ENCODE data around the gene ZIC4. TPM values are rescaled to one million over a fixed set of nuclear protein-coding genes. Genes with fewer than 3 reads are reported as not detected.

Gene ZIC4
- total RNA-seq, 4 donors from 2014 or later: 0.19 to 0.47 (median 0.39) TPM; not detected in 1

- in situ Hi-C loops (cut with MboI; ENCODE audit: low sequenced_read_pairs in 4 of 4) (loop anchor here in 2 of 4 donors (25.0 kb wide), 1 partner anchor 227 kb away; no protein-coding TSS in a partner anchor), intact Hi-C loops (cut with DNase I; ENCODE audit: low total_unique reads) (loop anchor here (10.0 kb wide), 1 partner anchor 689 kb away; no protein-coding TSS in a partner anchor)
- Histone ChIP-seq H3K27me3 (peaks cover 19 to 36% (median 34%) of the 10 kb centered on the region in 3 donors), H3K27ac (no peak overlapping the region), H3K36me3 (no peaks in the 10 kb centered on the region), H3K9me3 (no peaks in the 10 kb centered on the region), H3K4me3 (no peak overlapping the region), H3K4me1 (no peaks in the 10 kb centered on the region)
- DNase-seq: no peak
- TF ChIP-seq POLR2A (IDR thresholded peaks at IDR 0.05): no peak
- peak in 1 of 5 experiments; percentile 6 for TF ChIP-seq CTCF (IDR thresholded peaks at IDR 0.05 in 4 of 5, conservative IDR thresholded peaks at IDR 0.05 in 1 of 5)
- no peak for ATAC-seq
Observed at GRCh38 chr3:147385059-147386012, 21.0 kb downstream of the ZIC4 start.

- DNase-seq: no peak
Observed at GRCh38 chr3:147384210-147385058, 21.9 kb downstream of the ZIC4 start.

GRCh38 chr3:147383617-147384016 lies 22.7 kb downstream of the ZIC4 start:
- H3K4me1 ChIP-seq: no peaks in the 10 kb centered on the region
- in situ Hi-C loops (cut with MboI; ENCODE audit: low sequenced_read_pairs in 4 of 4): loop anchor here in 2 of 4 donors (25.0 kb wide), 1 partner anchor 229 kb away; no protein-coding TSS in a partner anchor
- intact Hi-C loops (cut with DNase I; ENCODE audit: low total_unique reads): loop anchor here (10.0 kb wide), 1 partner anchor 691 kb away; no protein-coding TSS in a partner anchor
- H3K9me3 ChIP-seq: no peaks in the 10 kb centered on the region
- H3K4me3 ChIP-seq: no peak overlapping the region
- H3K36me3 ChIP-seq: no peaks in the 10 kb centered on the region
- ATAC-seq: no peak
- no peak overlapping the region for H3K27ac ChIP-seq
- H3K27me3 ChIP-seq: peaks cover 10 to 40% (median 32%) of the 10 kb centered on the region in 3 donors
- TF ChIP-seq POLR2A (IDR thresholded peaks at IDR 0.05): no peak
- TF ChIP-seq CTCF (IDR thresholded peaks at IDR 0.05 in 4 of 5, conservative IDR thresholded peaks at IDR 0.05 in 1 of 5): no peak
- DNase-seq: no peak

More at GRCh38 chr3:147384210-147385058, 21.9 kb downstream of the ZIC4 start:
- Histone ChIP-seq H3K4me3 (no peak overlapping the region), H3K27me3 (peaks cover 13 to 38% (median 34%) of the 10 kb centered on the region in 3 donors), H3K27ac (no peak overlapping the region), H3K36me3 (no peaks in the 10 kb centered on the region), H3K9me3 (no peaks in the 10 kb centered on the region), H3K4me1 (no peaks in the 10 kb centered on the region)
- intact Hi-C loops (cut with DNase I; ENCODE audit: low total_unique reads) (loop anchor here (10.0 kb wide), 1 partner anchor 690 kb away; no protein-coding TSS in a partner anchor), in situ Hi-C loops (cut with MboI; ENCODE audit: low sequenced_read_pairs in 4 of 4) (loop anchor here in 2 of 4 donors (25.0 kb wide), 1 partner anchor 228 kb away; no protein-coding TSS in a partner anchor)
- TF ChIP-seq POLR2A (IDR thresholded peaks at IDR 0.05): no peak
- peak in 1 of 5 experiments; percentile 20 for TF ChIP-seq CTCF (IDR thresholded peaks at IDR 0.05 in 4 of 5, conservative IDR thresholded peaks at IDR 0.05 in 1 of 5)
- ATAC-seq: no peak

GRCh38 chr3:147381596-147381995 lies 24.7 kb downstream of the ZIC4 start:
- Histone ChIP-seq H3K4me3 (no peak overlapping the region), H3K27me3 (peaks cover 26 to 49% (median 45%) of the 10 kb centered on the region in 3 donors), H3K27ac (no peak overlapping the region), H3K4me1 (no peaks in the 10 kb centered on the region), H3K9me3 (no peaks in the 10 kb centered on the region), H3K36me3 (no peaks in the 10 kb centered on the region)
- ATAC-seq: no peak
- in situ Hi-C loops (cut with MboI; ENCODE audit: low sequenced_read_pairs in 4 of 4) (loop anchor here in 2 of 4 donors (25.0 kb wide), 1 partner anchor 231 kb away; no protein-coding TSS in a partner anchor), intact Hi-C loops (cut with DNase I; ENCODE audit: low total_unique reads) (loop anchor here (10.0 kb wide), 1 partner anchor 693 kb away; no protein-coding TSS in a partner anchor)
- DNase-seq: no peak
- no peak for TF ChIP-seq CTCF (IDR thresholded peaks at IDR 0.05 in 4 of 5, conservative IDR thresholded peaks at IDR 0.05 in 1 of 5)
- no peak for TF ChIP-seq POLR2A (IDR thresholded peaks at IDR 0.05)
